ENCODE results near the gene ZNF493. TPM values are rescaled to one million over a fixed set of nuclear protein-coding genes. Genes with fewer than 3 reads are reported as not detected.

Gene ZNF493
- total RNA-seq, 3 donors from 2014 or later = 23.0 to 72.2 (median 47.5) TPM

DNA sequence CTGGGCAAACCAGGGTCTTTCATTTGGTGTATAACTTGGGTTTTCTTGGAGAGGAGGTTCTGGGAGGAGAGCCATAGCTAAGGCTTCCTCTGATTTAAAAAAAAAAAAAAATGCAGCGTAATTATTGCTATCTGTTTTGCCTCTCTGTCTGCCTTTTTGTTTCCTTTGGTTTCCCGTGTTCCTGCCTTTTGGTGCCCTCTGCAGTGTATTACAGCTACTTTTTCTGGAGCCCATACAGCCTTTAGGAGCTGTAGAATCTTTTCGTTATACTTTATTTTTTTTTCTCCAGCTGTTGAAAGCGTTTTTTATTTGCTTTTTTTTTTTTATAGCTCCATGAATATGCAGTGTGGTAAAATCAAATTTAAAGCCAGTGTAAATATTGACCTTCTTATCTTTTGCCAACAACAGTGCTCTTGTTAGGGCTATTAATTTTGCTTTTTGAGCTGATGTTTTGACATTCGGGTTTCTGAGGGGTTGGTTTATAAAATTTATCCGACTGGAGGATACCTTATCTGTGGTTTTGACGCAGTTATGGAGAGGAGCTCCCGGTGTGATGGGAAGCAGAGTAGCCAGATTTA lies 38.1 kb downstream of the ZNF493 start:
- Histone ChIP-seq H3K27me3 (no peaks in the 10 kb centered on the region), H3K4me1 (no peaks in the 10 kb centered on the region), H3K27ac (no peak overlapping the region), H3K4me3 (no peak overlapping the region), H3K9me3 (peaks cover 0 to 11% of the 10 kb centered on the region in 2 donors), H3K36me3 (no peaks in the 10 kb centered on the region)
- intact Hi-C loops (cut with DNase I; ENCODE audit: low total_unique reads) = no loop called here
- no peak for DNase-seq (ENCODE audit: low spot score in 2 of 2)
- TF ChIP-seq POLR2A (IDR thresholded peaks at IDR 0.05) = no peak
- TF ChIP-seq POLR2AphosphoS5 (IDR thresholded peaks at IDR 0.05) = no peak
- TF ChIP-seq, protein P1, sequence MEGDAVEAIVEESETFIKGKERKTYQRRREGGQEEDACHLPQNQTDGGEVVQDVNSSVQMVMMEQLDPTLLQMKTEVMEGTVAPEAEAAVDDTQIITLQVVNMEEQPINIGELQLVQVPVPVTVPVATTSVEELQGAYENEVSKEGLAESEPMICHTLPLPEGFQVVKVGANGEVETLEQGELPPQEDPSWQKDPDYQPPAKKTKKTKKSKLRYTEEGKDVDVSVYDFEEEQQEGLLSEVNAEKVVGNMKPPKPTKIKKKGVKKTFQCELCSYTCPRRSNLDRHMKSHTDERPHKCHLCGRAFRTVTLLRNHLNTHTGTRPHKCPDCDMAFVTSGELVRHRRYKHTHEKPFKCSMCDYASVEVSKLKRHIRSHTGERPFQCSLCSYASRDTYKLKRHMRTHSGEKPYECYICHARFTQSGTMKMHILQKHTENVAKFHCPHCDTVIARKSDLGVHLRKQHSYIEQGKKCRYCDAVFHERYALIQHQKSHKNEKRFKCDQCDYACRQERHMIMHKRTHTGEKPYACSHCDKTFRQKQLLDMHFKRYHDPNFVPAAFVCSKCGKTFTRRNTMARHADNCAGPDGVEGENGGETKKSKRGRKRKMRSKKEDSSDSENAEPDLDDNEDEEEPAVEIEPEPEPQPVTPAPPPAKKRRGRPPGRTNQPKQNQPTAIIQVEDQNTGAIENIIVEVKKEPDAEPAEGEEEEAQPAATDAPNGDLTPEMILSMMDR (IDR thresholded peaks at IDR 0.05) = no peak

DNA sequence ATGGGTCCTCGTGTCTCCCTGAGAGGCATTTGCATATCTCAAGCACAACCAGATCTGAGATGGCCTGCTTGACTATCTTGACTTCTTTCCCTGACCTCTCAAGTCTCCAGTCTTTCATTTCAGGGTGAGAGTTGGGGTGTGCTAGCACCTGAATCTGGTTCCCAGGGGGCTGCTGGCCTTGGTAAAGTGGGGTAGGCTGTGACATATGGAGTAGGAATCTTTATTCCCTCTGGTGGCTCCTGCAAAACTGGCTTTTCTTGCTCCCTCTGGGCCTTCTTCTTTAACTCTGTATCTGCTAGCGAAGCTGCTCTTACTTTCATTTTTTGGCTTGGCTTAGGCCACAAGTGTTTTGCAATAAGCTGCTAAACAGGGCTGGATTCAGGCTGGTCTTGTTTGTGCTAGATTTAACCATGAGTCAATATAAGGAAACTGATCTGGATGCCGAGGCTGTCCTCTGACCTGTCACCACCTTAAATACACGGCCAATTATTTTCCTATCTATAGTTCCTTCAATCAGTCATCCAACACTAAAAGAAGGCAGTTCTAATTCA lies 42.3 kb downstream of the ZNF493 start:
- TF ChIP-seq POLR2A (IDR thresholded peaks at IDR 0.05) (no peak), POLR2AphosphoS5 (IDR thresholded peaks at IDR 0.05) (peak in 1 of 3 donors; percentile 65)
- H3K4me3 ChIP-seq = peak overlapping the region in 2 of 3 donors; percentile 34 to 53
- peak in 1 of 2 donors; percentile 67 for DNase-seq (ENCODE audit: low spot score in 2 of 2)
- H3K9me3 ChIP-seq = no peaks in the 10 kb centered on the region
- H3K36me3 ChIP-seq = no peaks in the 10 kb centered on the region
- intact Hi-C loops (cut with DNase I; ENCODE audit: low total_unique reads) = no loop called here
- no peaks in the 10 kb centered on the region for H3K4me1 ChIP-seq
- no peaks in the 10 kb centered on the region for H3K27me3 ChIP-seq
- H3K27ac ChIP-seq = peak overlapping the region; percentile 67 to 88

DNA sequence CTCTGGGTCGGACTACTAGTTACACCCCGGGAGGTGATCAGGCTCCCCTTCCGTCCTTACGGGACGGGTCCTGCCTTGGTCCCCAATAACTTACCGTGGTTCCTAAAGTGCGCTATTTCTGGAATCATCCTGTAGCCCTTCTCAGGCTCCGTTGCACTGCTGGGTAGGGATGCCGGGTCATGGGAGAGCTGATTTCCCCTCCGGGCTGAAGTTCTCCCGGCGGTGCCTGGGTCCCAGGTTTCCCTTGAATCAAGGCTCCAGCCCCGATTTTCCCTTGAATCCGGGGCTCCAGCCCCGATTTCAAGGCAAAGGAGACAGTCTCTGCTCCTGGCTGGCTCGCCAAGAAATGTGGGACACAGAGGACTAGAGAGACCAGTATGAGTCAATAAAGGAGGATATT lies 43.4 kb downstream of the ZNF493 start:
- H3K9me3 ChIP-seq = no peaks in the 10 kb centered on the region
- no peaks in the 10 kb centered on the region for H3K27me3 ChIP-seq
- intact Hi-C loops (cut with DNase I; ENCODE audit: low total_unique reads) = no loop called here
- H3K4me3 ChIP-seq = peak overlapping the region in 2 of 3 donors; percentile 34 to 53
- TF ChIP-seq, protein P1 (IDR thresholded peaks at IDR 0.05) = no peak
- TF ChIP-seq POLR2A (IDR thresholded peaks at IDR 0.05) = no peak
- no peak for TF ChIP-seq POLR2AphosphoS5 (IDR thresholded peaks at IDR 0.05)
- no peaks in the 10 kb centered on the region for H3K4me1 ChIP-seq
- H3K27ac ChIP-seq = peak overlapping the region; percentile 67 to 88
- H3K36me3 ChIP-seq = no peaks in the 10 kb centered on the region
- no peak for DNase-seq (ENCODE audit: low spot score in 2 of 2)

DNA sequence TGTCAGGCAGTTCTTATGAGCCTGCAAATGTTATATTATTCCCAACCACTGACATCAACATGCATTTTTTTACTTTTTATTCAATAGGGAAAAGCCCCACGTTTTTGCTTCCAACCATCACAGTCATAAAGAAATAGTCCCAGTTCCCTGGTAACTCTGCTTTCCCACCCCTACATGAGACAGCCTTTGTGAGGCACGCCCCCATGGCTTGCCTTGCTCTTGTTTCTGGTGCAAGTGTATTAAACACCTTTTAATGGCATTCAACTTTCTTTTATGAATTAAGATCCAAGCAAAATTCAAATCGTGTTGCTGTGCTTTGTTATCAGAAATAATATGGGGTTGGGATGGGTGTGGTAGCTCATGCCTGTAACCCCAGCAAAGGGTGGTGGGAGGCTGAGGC lies 54.3 kb downstream of the ZNF493 start:
- no peak overlapping the region for H3K27ac ChIP-seq
- no peaks in the 10 kb centered on the region for H3K4me1 ChIP-seq
- no peak overlapping the region for H3K4me3 ChIP-seq
- TF ChIP-seq POLR2A (IDR thresholded peaks at IDR 0.05) (no peak), POLR2AphosphoS5 (IDR thresholded peaks at IDR 0.05) (no peak)
- TF ChIP-seq, protein P1 (IDR thresholded peaks at IDR 0.05) = no peak
- no peaks in the 10 kb centered on the region for H3K27me3 ChIP-seq
- DNase-seq (ENCODE audit: low spot score in 2 of 2) = no peak
- intact Hi-C loops (cut with DNase I; ENCODE audit: low total_unique reads) = no loop called here
- no peaks in the 10 kb centered on the region for H3K36me3 ChIP-seq
- peaks cover 8 to 22% of the 10 kb centered on the region in 2 donors for H3K9me3 ChIP-seq

DNA sequence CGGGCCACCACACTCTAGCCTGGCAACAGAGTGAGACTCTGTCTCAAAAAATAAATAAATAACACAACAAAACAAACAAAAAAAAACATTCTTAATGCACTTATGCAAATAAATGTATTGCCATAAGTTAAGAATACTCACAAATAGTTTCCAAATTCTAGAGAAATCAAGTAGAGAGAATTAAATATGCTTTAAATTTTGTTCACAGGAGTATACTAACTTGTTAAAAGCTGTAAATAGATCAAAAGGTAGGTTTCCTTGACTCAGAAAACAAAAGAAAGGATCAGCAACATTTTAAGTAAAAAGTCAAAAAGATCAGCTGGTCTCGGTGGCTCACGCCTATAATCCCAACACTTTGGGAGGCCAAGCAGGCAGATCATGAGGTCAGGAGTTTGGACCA lies 58.0 kb downstream of the ZNF493 start:
- intact Hi-C loops (cut with DNase I; ENCODE audit: low total_unique reads) = no loop called here
- Histone ChIP-seq H3K9me3 (peaks cover 24 to 32% of the 10 kb centered on the region in 2 donors), H3K36me3 (no peaks in the 10 kb centered on the region), H3K4me3 (no peak overlapping the region), H3K4me1 (no peaks in the 10 kb centered on the region), H3K27me3 (no peaks in the 10 kb centered on the region), H3K27ac (no peak overlapping the region)
- TF ChIP-seq POLR2A (IDR thresholded peaks at IDR 0.05) (no peak), POLR2AphosphoS5 (IDR thresholded peaks at IDR 0.05) (no peak)
- TF ChIP-seq, protein P1 (IDR thresholded peaks at IDR 0.05) = no peak
- no peak for DNase-seq (ENCODE audit: low spot score in 2 of 2)

Data from breast epithelium (tissue), 4 donors.